CD4-positive, alpha-beta T cell treated with Interleukin-15 for 4 hours (primary cell): ENCODE data around the gene PLEKHN1.
A peak's percentile ranks its signal among the peaks of the same experiment; 100 is the strongest.
"Not testable (repeated sequence)": the region's sequence is repeated elsewhere in the genome, so short reads cannot be mapped to it uniquely, and the experiment has no call there.

Experiments
- DNase-seq: peaks from one replicate; pipeline ENCODE4 v3.0.0-alpha.2; 2020; ENCODE audit warnings: low spot score

The PLEKHN1 gene

DNA sequence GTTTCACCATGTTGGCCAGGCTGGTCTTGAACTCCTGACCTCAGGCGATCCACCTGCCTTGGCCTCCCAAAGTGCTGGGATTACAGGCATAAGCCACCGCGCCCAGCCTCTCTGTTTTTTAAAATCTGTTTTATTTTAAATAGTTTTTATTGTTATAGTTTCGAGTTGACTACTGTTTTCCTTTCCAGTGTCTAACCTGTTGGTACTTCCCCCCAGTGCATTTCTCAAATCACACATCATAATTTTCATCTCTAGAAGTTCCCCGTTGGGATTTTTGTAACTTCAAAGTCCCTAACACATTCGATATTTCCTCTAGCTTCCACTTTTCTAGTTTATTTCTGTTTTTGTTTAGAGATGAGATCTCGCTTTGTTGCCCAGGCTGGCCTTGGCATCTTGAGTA is 26.1 kb downstream of the PLEKHN1 start:
- no peak for DNase-seq

DNA sequence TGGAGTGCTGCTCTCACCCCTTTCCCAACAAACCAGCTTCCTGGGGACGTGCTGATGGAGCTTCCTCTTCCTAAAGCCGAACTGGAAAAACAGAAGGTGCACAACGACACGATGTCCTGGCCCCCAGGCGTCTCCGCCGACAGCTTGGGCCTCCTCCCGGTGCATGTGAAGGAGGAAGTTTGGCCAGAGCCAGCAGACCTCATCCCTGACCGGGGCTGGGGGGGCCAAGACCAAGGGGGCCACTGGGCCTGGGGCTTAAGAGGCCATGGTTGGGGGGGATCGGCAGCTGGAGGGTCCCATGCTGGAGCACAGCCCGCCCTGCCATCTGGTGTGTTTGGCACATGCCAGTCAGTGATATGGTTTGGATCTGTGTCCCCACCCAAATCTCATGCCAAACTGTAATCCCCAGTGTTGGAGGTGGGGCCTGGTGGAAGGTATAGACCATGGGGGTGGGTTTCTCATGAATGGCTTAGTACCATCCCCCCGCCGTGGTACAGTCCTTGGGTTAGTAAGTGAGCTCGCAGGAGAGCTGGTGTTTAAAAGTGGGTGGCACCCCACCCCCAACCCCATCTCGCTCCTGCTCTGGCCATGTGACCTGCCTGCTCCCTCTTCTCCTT is 27.2 kb downstream of the PLEKHN1 start:
- DNase-seq: no peak

- not testable (repeated sequence) for DNase-seq
Measured at GRCh38 chr1:994546-994945, 28.3 kb downstream of the PLEKHN1 start.

DNA sequence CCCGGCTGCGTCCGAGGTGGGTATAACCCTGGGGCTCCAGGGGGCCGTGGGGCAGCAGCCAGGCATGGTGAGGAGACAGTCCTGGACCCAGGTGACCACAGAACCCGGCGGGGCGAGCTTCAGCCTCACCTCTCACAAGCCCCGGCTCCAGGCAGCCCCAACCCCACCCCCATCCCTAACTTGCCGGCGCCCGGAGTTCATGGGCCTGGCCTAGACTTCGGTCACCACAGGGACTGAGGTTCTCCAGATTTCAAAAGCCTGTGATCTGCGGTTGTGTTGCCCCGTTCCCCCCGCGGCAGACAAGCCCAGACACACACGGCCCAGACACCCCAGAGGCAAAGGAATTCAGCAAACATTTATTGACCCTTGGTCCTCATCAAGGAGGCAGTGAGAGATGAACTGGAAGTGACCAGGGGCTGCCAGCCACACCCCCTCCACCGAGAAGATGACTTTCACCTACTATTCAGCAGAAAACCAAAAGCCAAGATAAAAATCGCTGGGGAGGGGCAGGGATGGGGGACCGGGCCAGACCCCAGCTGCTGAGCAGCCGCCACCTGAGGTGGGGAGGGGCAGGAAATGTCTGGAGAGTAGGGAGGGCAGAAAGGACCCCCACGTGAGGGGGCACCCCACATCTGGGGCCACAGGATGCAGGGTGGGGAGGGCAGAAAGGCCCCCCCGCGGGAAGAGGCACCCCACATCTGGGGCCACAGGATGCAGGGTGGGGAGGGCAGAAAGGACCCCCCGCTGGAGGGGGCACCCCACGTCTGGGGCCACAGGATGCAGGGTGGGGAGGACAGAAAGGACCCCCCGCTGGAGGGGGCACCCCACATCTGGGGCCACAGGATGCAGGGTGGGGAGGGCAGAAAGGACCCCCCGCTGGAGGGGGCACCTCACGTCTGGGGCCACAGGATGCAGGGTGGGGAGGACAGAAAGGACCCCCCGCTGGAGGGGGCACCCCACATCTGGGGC is 29.7 kb downstream of the PLEKHN1 start:
- no peak for DNase-seq

DNA sequence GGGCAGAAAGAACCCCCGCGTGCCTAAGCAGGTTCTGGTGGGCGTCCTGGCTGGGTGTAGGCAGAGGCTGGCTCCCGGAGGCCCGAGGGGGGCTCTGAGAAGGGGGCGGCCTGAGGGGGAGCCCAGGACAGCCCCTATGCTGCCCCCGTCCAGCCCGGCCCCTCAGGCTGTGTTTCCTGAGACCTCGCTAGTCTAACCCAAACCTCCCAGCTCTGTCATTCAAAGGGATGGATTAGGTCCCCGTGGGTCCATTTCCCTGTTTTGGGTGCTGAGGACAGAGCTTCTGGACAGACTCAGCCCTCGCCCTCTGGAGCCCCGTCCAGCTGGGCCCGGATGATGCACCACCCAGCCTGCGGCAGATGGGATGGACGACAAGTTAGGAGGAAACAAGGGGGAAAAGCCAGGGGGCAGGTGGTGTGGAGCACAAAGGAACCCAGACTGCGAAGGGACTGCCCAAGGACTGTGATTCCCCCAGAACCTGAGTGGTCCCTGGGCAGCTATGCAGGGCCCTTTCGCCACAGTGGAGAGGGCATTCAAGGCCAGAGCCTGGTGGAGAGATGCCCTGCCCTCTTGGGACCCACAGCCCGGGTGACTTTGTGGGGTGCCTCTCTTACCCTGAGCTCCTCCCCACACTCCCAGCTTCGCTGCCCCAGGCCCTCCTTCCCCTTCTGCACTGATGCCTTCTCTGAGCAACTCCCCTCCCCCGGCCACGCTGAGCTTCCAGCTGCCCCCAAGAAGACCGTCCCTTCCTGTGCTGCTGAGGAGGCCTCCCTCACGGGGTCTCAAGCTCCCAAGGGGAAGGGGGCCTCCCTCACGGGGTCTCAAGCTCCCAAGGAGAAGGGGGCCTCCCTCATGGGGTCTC is 30.8 kb downstream of the PLEKHN1 start:
- DNase-seq: no peak

- DNase-seq: no peak
Measured at GRCh38 chr1:997713-997992, 31.4 kb downstream of the PLEKHN1 start.

- DNase-seq: no peak
Measured at GRCh38 chr1:997993-998744, 31.9 kb downstream of the PLEKHN1 start.

- DNase-seq: no peak
Measured at GRCh38 chr1:998745-998994, 32.4 kb downstream of the PLEKHN1 start.

- no peak for DNase-seq
Measured at GRCh38 chr1:998995-999724, 32.9 kb downstream of the PLEKHN1 start.

GRCh38 chr1:999725-1000356 is 33.6 kb downstream of the PLEKHN1 start, which contains the start of gene HES4:
TSS of gene HES4 (minus strand) at chr1:1000097. CDS start at chr1:999973, 124 bp downstream.
- peak; percentile 40 for DNase-seq

GRCh38 chr1:1000357-1001056 is 34.2 kb downstream of the PLEKHN1 start:
- DNase-seq: peak; percentile 53

- DNase-seq: no peak
Measured at GRCh38 chr1:1001057-1001783, 34.9 kb downstream of the PLEKHN1 start.

- DNase-seq: no peak
Measured at GRCh38 chr1:1003618-1004419, 37.5 kb downstream of the PLEKHN1 start.

DNA sequence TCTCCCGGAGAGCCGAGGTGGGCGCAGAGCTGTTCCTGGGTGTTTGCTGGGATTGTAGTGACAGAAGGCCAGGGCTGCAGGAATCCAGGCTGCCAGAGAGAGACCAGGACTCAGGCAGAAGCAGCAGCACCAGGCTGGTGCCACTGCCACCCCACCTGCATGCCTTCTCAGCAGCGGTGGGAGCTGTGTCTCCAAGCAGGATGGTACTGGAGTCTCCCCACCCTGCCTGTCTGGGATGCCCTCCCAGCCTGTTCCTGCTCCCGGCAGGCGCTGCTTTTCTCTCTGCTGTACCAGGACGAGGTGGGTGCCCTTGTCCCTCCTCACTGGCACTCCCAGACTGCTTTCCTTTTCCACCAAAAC is 38.1 kb downstream of the PLEKHN1 start:
- DNase-seq: no peak

- no peak for DNase-seq
Measured at GRCh38 chr1:1004780-1005697, 38.8 kb downstream of the PLEKHN1 start.

DNA sequence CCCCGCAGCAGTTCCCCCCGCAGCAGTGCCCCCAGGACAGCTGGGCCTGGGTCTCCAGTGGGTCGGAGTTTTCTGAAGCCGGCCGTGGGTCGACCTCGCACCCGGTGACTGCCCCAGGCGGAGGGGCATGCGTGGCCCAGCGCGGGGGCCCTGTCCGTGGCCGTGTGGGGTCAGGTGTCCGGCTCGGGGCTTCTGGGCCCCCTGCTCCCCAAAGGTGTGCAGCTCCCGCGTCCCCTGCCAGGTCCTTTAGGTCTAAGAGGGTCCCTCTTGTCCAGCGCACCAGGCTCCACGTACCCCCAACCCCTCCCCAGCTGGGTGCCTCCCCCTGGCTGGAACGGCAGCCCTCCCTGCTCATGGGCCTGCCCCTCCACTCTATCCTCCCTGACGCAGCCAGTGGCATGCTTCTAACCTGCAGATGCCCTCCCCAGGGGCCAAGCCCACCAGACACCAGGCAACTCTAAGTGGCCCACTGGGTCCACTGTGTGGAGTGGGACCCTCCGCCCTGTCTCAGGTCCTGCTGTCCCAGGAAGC is 39.6 kb downstream of the PLEKHN1 start:
- DNase-seq: no peak
